ENCODE measurements around the gene RASGRF2. TPM values are rescaled to one million over a fixed set of nuclear protein-coding genes. Genes with fewer than 3 reads are reported as not detected.

RASGRF2 gene
- total RNA-seq, 4 donors from 2014 or later = 2.0 to 3.6 (median 2.8) TPM

GRCh38 chr5:80958616-80959015 is 1.5 kb upstream of the RASGRF2 start:
- Histone ChIP-seq H3K27me3 (peaks cover 45% of the 10 kb centered on the region), H3K36me3 (no peaks in the 10 kb centered on the region), H3K4me1 (peaks cover 0 to 20% (median 6%) of the 10 kb centered on the region in 4 donors), H3K27ac (no peak overlapping the region), H3K4me3 (no peak overlapping the region), H3K9me3 (no peaks in the 10 kb centered on the region)
- intact Hi-C loops (cut with DNase I; ENCODE audit: low total_unique reads) (no loop called here), in situ Hi-C loops (cut with MboI; ENCODE audit: low pct_ligation_motif_present in 1 of 4, low pct_unique_long_range_greater_than_20kb in 1 of 4, low sequenced_read_pairs in 3 of 4) (no loop called here)
- no peak for DNase-seq
- WGBS, 2 donors (ENCODE audit: low coverage in 1 of 2) = 70 to 73% methylated on average over 4 of the region's 4 CpGs
- TF ChIP-seq POLR2A (IDR thresholded peaks at IDR 0.05) (no peak), EP300 (IDR thresholded peaks at IDR 0.05; ENCODE audit: low read depth) (no peak), CTCF (IDR thresholded peaks at IDR 0.05) (no peak), POLR2AphosphoS5 (IDR thresholded peaks at IDR 0.05) (no peak)

- 77 to 85% methylated on average over 7 to 8 of the region's 8 CpGs for WGBS, 2 donors (ENCODE audit: low coverage in 1 of 2)
- TF ChIP-seq CTCF (IDR thresholded peaks at IDR 0.05) (no peak), POLR2A (IDR thresholded peaks at IDR 0.05) (no peak), EP300 (IDR thresholded peaks at IDR 0.05; ENCODE audit: low read depth) (no peak), POLR2AphosphoS5 (IDR thresholded peaks at IDR 0.05) (no peak)
Observed at GRCh38 chr5:80959138-80959537, 1.0 kb upstream of the RASGRF2 start.

GRCh38 chr5:80960531-80961375 is 590 bp downstream of the RASGRF2 start:
- Histone ChIP-seq H3K4me3 (peak overlapping the region; percentile 23 to 47 (median 42)), H3K27me3 (peaks cover 40% of the 10 kb centered on the region), H3K27ac (peak overlapping the region; percentile 49 to 61 (median 53)), H3K36me3 (no peaks in the 10 kb centered on the region), H3K9me3 (no peaks in the 10 kb centered on the region), H3K4me1 (peaks cover 0 to 20% (median 6%) of the 10 kb centered on the region in 4 donors)
- intact Hi-C loops (cut with DNase I; ENCODE audit: low total_unique reads) (no loop called here), in situ Hi-C loops (cut with MboI; ENCODE audit: low pct_ligation_motif_present in 1 of 4, low pct_unique_long_range_greater_than_20kb in 1 of 4, low sequenced_read_pairs in 3 of 4) (no loop called here)
- WGBS, 2 donors (ENCODE audit: low coverage in 1 of 2) = 0 to 5% methylated on average over 2 to 60 of the region's 84 CpGs
- TF ChIP-seq EP300 (IDR thresholded peaks at IDR 0.05; ENCODE audit: low read depth) (no peak), CTCF (IDR thresholded peaks at IDR 0.05) (no peak), POLR2A (IDR thresholded peaks at IDR 0.05) (no peak), POLR2AphosphoS5 (IDR thresholded peaks at IDR 0.05) (no peak)
- peak; percentile 10 for DNase-seq

More at GRCh38 chr5:80959138-80959537, 1.0 kb upstream of the RASGRF2 start:
- Histone ChIP-seq H3K27me3 (peaks cover 45% of the 10 kb centered on the region), H3K9me3 (no peaks in the 10 kb centered on the region), H3K4me1 (peaks cover 0 to 20% (median 6%) of the 10 kb centered on the region in 4 donors), H3K36me3 (no peaks in the 10 kb centered on the region), H3K4me3 (no peak overlapping the region), H3K27ac (no peak overlapping the region)
- intact Hi-C loops (cut with DNase I; ENCODE audit: low total_unique reads) = no loop called here
- in situ Hi-C loops (cut with MboI; ENCODE audit: low pct_ligation_motif_present in 1 of 4, low pct_unique_long_range_greater_than_20kb in 1 of 4, low sequenced_read_pairs in 3 of 4) = no loop called here
- DNase-seq = no peak

GRCh38 chr5:80961376-80962281 is 1.5 kb downstream of the RASGRF2 start:
- Histone ChIP-seq H3K27ac (peak overlapping the region in 3 of 4 donors; percentile 53 to 61 (median 53)), H3K27me3 (peaks cover 35% of the 10 kb centered on the region), H3K4me1 (peaks cover 0 to 20% (median 6%) of the 10 kb centered on the region in 4 donors), H3K36me3 (no peaks in the 10 kb centered on the region), H3K9me3 (no peaks in the 10 kb centered on the region), H3K4me3 (peak overlapping the region in 3 of 4 donors; percentile 41 to 47 (median 44))
- DNase-seq = peak; percentile 23
- in situ Hi-C loops (cut with MboI; ENCODE audit: low pct_ligation_motif_present in 1 of 4, low pct_unique_long_range_greater_than_20kb in 1 of 4, low sequenced_read_pairs in 3 of 4) (no loop called here), intact Hi-C loops (cut with DNase I; ENCODE audit: low total_unique reads) (no loop called here)
- TF ChIP-seq POLR2AphosphoS5 (IDR thresholded peaks at IDR 0.05) (no peak), POLR2A (IDR thresholded peaks at IDR 0.05) (no peak), EP300 (IDR thresholded peaks at IDR 0.05; ENCODE audit: low read depth) (no peak), CTCF (IDR thresholded peaks at IDR 0.05) (no peak)
- 20 to 28% methylated on average over 10 to 18 of the region's 18 CpGs for WGBS, 2 donors (ENCODE audit: low coverage in 1 of 2)

Data from transverse colon (tissue), 4 donors.